ENCODE results near the gene IQSEC3. TPM values are rescaled to one million over a fixed set of nuclear protein-coding genes. Genes with fewer than 3 reads are reported as not detected.

Gene IQSEC3
- total RNA-seq, 1 donor from 2014 or later = 4.6 TPM

DNA sequence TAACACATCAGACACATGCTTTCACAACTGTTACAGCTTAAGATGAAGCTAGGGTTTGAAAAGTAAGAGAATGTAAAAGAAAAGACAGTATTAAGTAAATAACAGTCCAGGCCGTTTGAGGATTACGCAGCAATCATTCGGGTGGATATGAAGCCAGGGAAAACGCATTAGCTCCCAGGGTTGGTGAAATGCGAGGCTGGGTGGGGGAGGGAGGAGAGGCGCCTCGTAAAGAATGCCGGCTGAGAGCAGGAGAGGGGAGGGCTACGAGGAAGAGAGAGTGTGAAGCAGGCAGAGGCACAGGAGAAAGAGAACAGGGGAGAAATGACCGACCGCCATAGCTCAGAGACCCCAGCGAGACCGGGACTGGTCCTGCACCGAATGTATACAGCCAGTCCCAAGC lies 73.0 kb downstream of the IQSEC3 start:
- no peak for DNase-seq
- ATAC-seq = no peak

DNA sequence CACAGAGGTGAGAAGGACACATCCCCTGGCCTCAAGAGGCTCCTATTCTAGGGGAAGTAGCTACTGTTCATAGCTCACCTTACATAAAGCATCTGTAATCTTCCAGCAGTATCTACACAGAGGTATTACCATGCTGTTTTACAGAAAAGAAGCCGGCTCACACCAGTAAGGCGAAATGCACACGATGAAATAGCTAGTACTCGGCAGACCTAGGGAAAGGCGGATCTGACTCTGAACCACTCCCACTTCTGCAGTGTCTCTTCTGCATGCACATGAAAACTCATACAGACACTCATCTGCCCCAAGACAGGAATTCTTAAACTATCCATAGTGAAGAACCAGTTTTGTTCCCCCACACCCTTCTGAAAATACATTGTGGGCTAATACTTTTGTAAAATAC lies 73.6 kb downstream of the IQSEC3 start:
- Histone ChIP-seq H3K27me3 (peaks cover 15% of the 10 kb centered on the region), H3K4me3 (no peak overlapping the region)
- DNase-seq = no peak

More for the DNA sequence above, 73.0 kb downstream of the IQSEC3 start:
- Histone ChIP-seq H3K9me3 (no peaks in the 10 kb centered on the region), H3K27me3 (peaks cover 15% of the 10 kb centered on the region), H3K27ac (no peak overlapping the region), H3K4me3 (peak overlapping the region; percentile 40), H3K4me1 (peaks cover 7% of the 10 kb centered on the region), H3K36me3 (no peaks in the 10 kb centered on the region)
- TF ChIP-seq CTCF (IDR thresholded peaks at IDR 0.05) = no peak
- intact Hi-C loops (cut with DNase I) = no loop called here

GRCh38 chr12:143964-144649 lies 77.5 kb downstream of the IQSEC3 start:
- Histone ChIP-seq H3K36me3 (no peaks in the 10 kb centered on the region), H3K27me3 (peaks cover 11% of the 10 kb centered on the region), H3K4me3 (no peak overlapping the region), H3K4me1 (peaks cover 2% of the 10 kb centered on the region), H3K27ac (no peak overlapping the region), H3K9me3 (no peaks in the 10 kb centered on the region)
- TF ChIP-seq CTCF (IDR thresholded peaks at IDR 0.05) = no peak
- ATAC-seq (peak; percentile 48), DNase-seq (no peak)
- intact Hi-C loops (cut with DNase I) = no loop called here

More for the DNA sequence above, 73.6 kb downstream of the IQSEC3 start:
- Histone ChIP-seq H3K36me3 (no peaks in the 10 kb centered on the region), H3K27ac (no peak overlapping the region), H3K9me3 (no peaks in the 10 kb centered on the region), H3K4me1 (peaks cover 7% of the 10 kb centered on the region)
- intact Hi-C loops (cut with DNase I) = no loop called here
- no peak for ATAC-seq
- TF ChIP-seq CTCF (IDR thresholded peaks at IDR 0.05) = no peak

DNA sequence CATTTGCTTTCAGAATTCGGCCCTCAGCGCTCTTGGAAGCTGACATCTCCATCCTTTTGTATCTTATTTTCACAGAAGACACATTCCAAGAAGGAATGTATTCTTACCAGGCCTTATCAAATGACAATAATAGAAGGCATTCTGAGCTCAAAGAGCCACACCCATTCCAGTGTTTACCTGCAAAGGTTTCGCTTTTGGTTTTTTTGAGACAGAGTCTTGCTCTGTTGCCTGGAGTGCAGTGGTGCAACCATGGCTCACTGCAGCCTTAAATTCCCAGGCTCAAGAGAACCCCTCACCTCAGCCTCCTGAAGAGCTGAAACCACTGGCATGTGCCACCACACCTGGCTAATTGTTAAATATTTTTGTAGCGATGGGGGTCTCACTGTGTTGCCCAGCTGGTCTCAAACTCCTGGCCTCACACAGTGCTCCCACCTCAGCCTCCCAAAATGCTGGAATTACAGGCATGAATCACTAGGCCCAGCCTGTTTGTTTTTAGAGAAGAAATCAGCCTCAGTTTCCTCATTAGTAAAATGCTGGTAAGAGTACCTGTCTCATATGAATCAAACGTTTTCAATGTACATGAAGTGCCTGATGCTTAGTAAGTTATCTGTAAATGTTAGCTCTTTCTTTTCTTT lies 78.2 kb downstream of the IQSEC3 start:
- H3K27me3 ChIP-seq = peaks cover 6% of the 10 kb centered on the region
- no peak overlapping the region for H3K4me3 ChIP-seq
- no peak overlapping the region for H3K27ac ChIP-seq
- no peak for ATAC-seq
- H3K36me3 ChIP-seq = no peaks in the 10 kb centered on the region
- H3K9me3 ChIP-seq = no peaks in the 10 kb centered on the region
- DNase-seq = no peak
- intact Hi-C loops (cut with DNase I) = no loop called here
- no peaks in the 10 kb centered on the region for H3K4me1 ChIP-seq
- no peak for TF ChIP-seq CTCF (IDR thresholded peaks at IDR 0.05)

GRCh38 chr12:145369-145960 lies 78.9 kb downstream of the IQSEC3 start:
- Histone ChIP-seq H3K36me3 (no peaks in the 10 kb centered on the region), H3K9me3 (no peaks in the 10 kb centered on the region), H3K27ac (no peak overlapping the region), H3K4me1 (no peaks in the 10 kb centered on the region), H3K4me3 (no peak overlapping the region), H3K27me3 (no peaks in the 10 kb centered on the region)
- ATAC-seq (no peak), DNase-seq (no peak)
- intact Hi-C loops (cut with DNase I) = no loop called here
- no peak for TF ChIP-seq CTCF (IDR thresholded peaks at IDR 0.05)

Data from upper lobe of right lung (tissue), 1 donor.